ENCODE results near the gene CCDC6. TPM values are rescaled to one million over a fixed set of nuclear protein-coding genes. Genes with fewer than 3 reads are reported as not detected.

The CCDC6 gene
- total and polyA plus RNA-seq, 2 of the 4 experiments (the other 2 are of a cell fraction): 21.8 to 30.8 TPM

GRCh38 chr10:59825932-59826331 is 80.4 kb downstream of the CCDC6 start:
- DNase-seq: no peak
- Histone ChIP-seq H4K5ac (ENCODE audit: low read depth, low read length) (no peak overlapping the region), H3K4me1 (ENCODE audit: control insufficient read depth, insufficient read depth, low read length) (no peaks in the 10 kb centered on the region), H3K36me3 (ENCODE audit: control insufficient read depth, insufficient read depth, low read length) (peaks cover 9% of the 10 kb centered on the region), H4K20me1 (ENCODE audit: insufficient read depth, low read length) (0 out of 2 replicates have a peak, but pooled peaks cover 3% of the 10 kb centered on the region), H4K8ac (ENCODE audit: low read depth in 2 of 2, low read length in 2 of 2) (no peak overlapping the region), H3K56ac (ENCODE audit: extremely low read depth, insufficient read depth, low read length) (no peak overlapping the region), H3K27ac (ENCODE audit: insufficient read depth, low read length) (no peak overlapping the region), H3K79me1 (ENCODE audit: low read depth in 1 of 2, low read length in 2 of 2) (peaks cover 18 to 54% of the 10 kb centered on the region in 2 experiments), H2BK20ac (ENCODE audit: low read depth, low read length) (no peak overlapping the region), H3K4me3 (ENCODE audit: insufficient read depth, low read depth, low read length) (no peak overlapping the region), H3K9ac (ENCODE audit: low read depth, low read length) (no peak overlapping the region), H2AK9ac (replicated peaks; ENCODE audit: low read depth, low read length, poor library complexity) (no peak overlapping the region), H3K4me2 (ENCODE audit: low read depth, low read length) (no peak overlapping the region), H2AK5ac (ENCODE audit: low read depth, low read length) (no peak overlapping the region), H3K4ac (ENCODE audit: low read depth, low read length) (no peak overlapping the region), H4K91ac (ENCODE audit: insufficient read depth, low read depth, low read length) (no peak overlapping the region), H3K27me3 (ENCODE audit: control insufficient read depth, insufficient read depth, low read length) (no peaks in the 10 kb centered on the region), H2AFZ (replicated peaks; ENCODE audit: low read length, poor library complexity) (no peak overlapping the region), H2BK15ac (ENCODE audit: low read depth, low read length) (no peak overlapping the region), H2BK120ac (ENCODE audit: low read depth, low read length) (no peak overlapping the region), H3K23ac (ENCODE audit: low read depth, low read length) (no peak overlapping the region), H3K18ac (ENCODE audit: low read depth, low read length) (no peak overlapping the region), H3K14ac (replicated peaks; ENCODE audit: low read depth, low read length) (no peak overlapping the region), H3K9me1 (ENCODE audit: insufficient read depth, low read length) (no peaks in the 10 kb centered on the region), H3K9me3 (ENCODE audit: control insufficient read depth, insufficient read depth, low read length) (no peaks in the 10 kb centered on the region), H2BK5ac (ENCODE audit: low read depth, low read length, poor library complexity, severe bottlenecking) (no peak overlapping the region)
- CTCF ChIA-PET: interaction anchor here (0.7 kb wide), 1 partner anchor 80 kb away, joined by 3 read pairs; the partner anchor contains the start of gene CCDC6
- dilution Hi-C loops (cut with HindIII; ENCODE audit: low sequenced_read_pairs, unreplicated experiment) (no loop called here), intact Hi-C loops (cut with micrococcal nuclease) (loop anchor here (5.0 kb wide), 1 partner anchor 221 kb away; no protein-coding TSS in a partner anchor), in situ Hi-C loops (cut with MboI; ENCODE audit: low sequenced_read_pairs) (no loop called here)
- ATAC-seq (ENCODE audit: low read depth): no peak
- BruUV-seq (replicated peaks): no TSS peak
- TF ChIP-seq CHD1 (IDR thresholded peaks at IDR 0.05; ENCODE audit: low read depth, low read length) (no peak), MAFK (IDR thresholded peaks at IDR 0.05; ENCODE audit: low read depth, low read length) (no peak)
- POLR2A ChIA-PET (ENCODE audit: unreplicated experiment): no interaction called here

All from IMR-90 (cell line).